HCT116 (cell line): ENCODE measurements around the gene RGCC. TPM values are rescaled to one million over a fixed set of nuclear protein-coding genes. Genes with fewer than 3 reads are reported as not detected.

Source experiments
- ATAC-seq: fragments of 200-7000 bp; cut with Tn5 transposase; 2 replicates; pipeline ENCODE4 v1.9.1; 2020; ENCODE audit warnings: mild to moderate bottlenecking, moderate library complexity
- BruUV-seq: library from RNA; stranded (reverse); fragments of 400-500 nt; replicated peaks from 2 replicates; lab custom pipeline; 2021; lab: Mats Ljungman, UMichigan
- CTCF ChIA-PET: fragments of 300-600 bp; sonication (Branson Sonifier 250); formaldehyde crosslinking; loops from one replicate; lab custom pipeline; 2021; ENCODE audit warnings: antibody characterized with exemption; lab: Charles Lee
- POLR2A ChIA-PET: fragments of 300-600, 350-600 bp; sonication (Branson Sonifier 250); formaldehyde crosslinking; loops from one replicate; lab custom pipeline; 2021; ENCODE audit warnings: antibody characterized with exemption; lab: Charles Lee
- RAD21 ChIA-PET, 2 experiments: fragments of 300-600 bp; sonication (Branson Sonifier 250); formaldehyde crosslinking; loops; one replicate each; lab custom pipeline; 2023; ENCODE audit warnings: low total read pairs in 2 of 2; ENCODE audit not compliant: uncharacterized antibody in 2 of 2, unreplicated experiment in 2 of 2, low non-redundant PET in 1 of 2; lab: Charles Lee
- DNase-seq: peaks from one replicate; pipeline ENCODE4 v3.0.0-alpha.2; 2010; ENCODE audit warnings: low read depth, low spot score
- H2AFZ ChIP-seq: fragments of 200-600 bp; shearing (Covaris generic), sonication (generic); 2 replicates; pipeline ENCODE4 v1.6.1; 2017; ENCODE audit warnings: low read depth, mixed run types, mixed read lengths, antibody characterized with exemption, low read length; ENCODE audit not compliant: poor library complexity, severe bottlenecking
- H3K27ac ChIP-seq: 2 replicates; pipeline ENCODE4 v1.5.1; 2012; ENCODE audit warnings: low read depth, low read length
- H3K27me3 ChIP-seq: fragments of 200-600 bp; sonication (generic); 2 replicates; pipeline ENCODE4 v1.6.1; 2016; ENCODE audit warnings: mixed run types, low read length, mixed read lengths; ENCODE audit not compliant: insufficient read depth
- H3K36me3 ChIP-seq, 2 experiments: fragments of 200-500 bp in 1 of 2; fragments of 200-600 bp in 1 of 2; sonication (Bioruptor generic) in 1 of 2; sonication (generic) in 1 of 2; 2 replicates each; pipeline versions ENCODE4 v1.5.1 to v1.6.1; 2014 to 2016; ENCODE audit warnings: low read length in 2 of 2, inconsistent platforms in 1 of 2, mixed read lengths in 1 of 2, mixed run types in 1 of 2; ENCODE audit not compliant: insufficient read depth in 2 of 2, control insufficient read depth in 1 of 2
- H3K4me1 ChIP-seq, 2 experiments: fragments of 200-600 bp in 1 of 2; sonication (generic) in 1 of 2; 2 replicates each; pipeline versions ENCODE4 v1.5.1 to v1.6.1; 2012 to 2017; ENCODE audit warnings: low read length in 2 of 2, inconsistent platforms in 1 of 2, mild to moderate bottlenecking in 1 of 2, mixed read lengths in 1 of 2, mixed run types in 1 of 2, moderate library complexity in 1 of 2; ENCODE audit not compliant: insufficient read depth in 2 of 2, control insufficient read depth in 1 of 2
- H3K4me2 ChIP-seq: fragments of 200-600 bp; sonication (generic); 2 replicates; pipeline ENCODE4 v1.6.1; 2017; ENCODE audit warnings: mixed run types, low read length, mixed read lengths
- H3K4me3 ChIP-seq, 2 experiments: fragments of 200-600 bp in 1 of 2; sonication (generic) in 1 of 2; replicated peaks in 1 of 2; 2 replicates each; pipeline ENCODE4 v1.5.1; 2011 to 2016; ENCODE audit warnings: low read length in 2 of 2, control low read depth in 1 of 2, low read depth in 1 of 2, mild to moderate bottlenecking in 1 of 2, mixed read lengths in 1 of 2, mixed run types in 1 of 2
- H3K79me2 ChIP-seq: fragments of 200-600 bp; sonication (generic); 2 replicates; pipeline ENCODE4 v1.6.1; 2017; ENCODE audit warnings: mild to moderate bottlenecking, mixed run types, low read length, moderate library complexity, mixed read lengths; ENCODE audit not compliant: insufficient read depth
- H3K9ac ChIP-seq: fragments of 200-600 bp; sonication (generic); 2 replicates; pipeline ENCODE4 v1.6.1; 2016; ENCODE audit warnings: low read length, mixed read lengths
- H3K9me2 ChIP-seq: fragments of 200-600 bp; sonication (generic), shearing (Covaris generic); 2 replicates; pipeline ENCODE4 v1.6.1; 2017; ENCODE audit warnings: mixed run types, mild to moderate bottlenecking, moderate library complexity; ENCODE audit not compliant: insufficient read depth
- H3K9me3 ChIP-seq, 2 experiments: fragments of 200-500 bp in 1 of 2; fragments of 200-600 bp in 1 of 2; sonication (Bioruptor generic) in 1 of 2; sonication (generic) in 1 of 2; 2 replicates each; pipeline ENCODE4 v1.6.1; 2014 to 2017; ENCODE audit warnings: low read length in 2 of 2, mixed read lengths in 2 of 2, inconsistent platforms in 1 of 2, low read depth in 1 of 2, mild to moderate bottlenecking in 1 of 2, mixed run types in 1 of 2, moderate library complexity in 1 of 2; ENCODE audit not compliant: control insufficient read depth in 1 of 2, insufficient read depth in 1 of 2
- H4K20me1 ChIP-seq: fragments of 200-600 bp; sonication (generic), shearing (Covaris generic); 2 replicates; pipeline ENCODE4 v1.6.1; 2017; ENCODE audit warnings: mixed run types, mild to moderate bottlenecking, moderate library complexity; ENCODE audit not compliant: insufficient read depth
- EGR1 ChIP-seq: IDR thresholded peaks from 2 replicates; pipeline ENCODE4 v1.6.1; 2012; ENCODE audit warnings: low read depth
- ELF1 ChIP-seq: IDR thresholded peaks from 2 replicates; pipeline ENCODE4 v1.6.1; 2012; ENCODE audit warnings: low read depth, borderline replicate concordance
- EZH2phosphoT487 ChIP-seq: fragments of 200-600 bp; IDR thresholded peaks from 2 replicates; pipeline ENCODE4 v1.6.1; 2018; ENCODE audit warnings: antibody characterized with exemption, borderline replicate concordance
- FOSL1 ChIP-seq: IDR thresholded peaks from 2 replicates; pipeline ENCODE4 v1.6.1; 2012; ENCODE audit warnings: low read depth
- JUND ChIP-seq: IDR thresholded peaks from 2 replicates; pipeline ENCODE4 v1.6.1; 2012
- POLR2A ChIP-seq: IDR thresholded peaks from 2 replicates; pipeline ENCODE4 v1.7.0; 2011; ENCODE audit warnings: borderline replicate concordance; ENCODE audit not compliant: insufficient read depth, insufficient read length; ENCODE audit errors: extremely low read depth
- POLR2AphosphoS5 ChIP-seq: IDR thresholded peaks from 2 replicates; pipeline ENCODE4 v1.6.1; 2011; ENCODE audit warnings: mild to moderate bottlenecking, low read depth, low read length, moderate library complexity
- SIN3A ChIP-seq: IDR thresholded peaks from 2 replicates; pipeline ENCODE4 v1.6.1; 2012; ENCODE audit warnings: low read depth
- TCF7L2 ChIP-seq: IDR thresholded peaks from 2 replicates; pipeline ENCODE4 v1.7.0; 2011; ENCODE audit warnings: borderline replicate concordance, inconsistent platforms; ENCODE audit not compliant: insufficient read depth, insufficient read length; ENCODE audit errors: extremely low read depth
- ZNF274 ChIP-seq: fragments of 200-500 bp; sonication (Bioruptor generic); IDR thresholded peaks from 2 replicates; pipeline ENCODE4 v1.6.1; 2014; ENCODE audit warnings: mild to moderate bottlenecking, low read depth, low read length, inconsistent platforms
- intact Hi-C: fragments of 100-400 bp; cut with micrococcal nuclease; formaldehyde crosslinking; loops from 2 replicates; pipeline ENCODE4 v1.10.0; 2022
- total RNA-seq: library from RNA; stranded (reverse); gene quantifications from one replicate; pipeline ENCODE4 v1.2.1, GENCODE V29; 2021; ENCODE audit not compliant: unreplicated experiment
- TF ChIP-seq, protein P1 (sequence below): IDR thresholded peaks from 2 replicates; pipeline ENCODE4 v1.6.1; 2012; ENCODE audit warnings: low read depth
- TF ChIP-seq, protein P2 (sequence below), 3 experiments: fragments of 200-600 bp in 1 of 3; sonication (generic) in 1 of 3; IDR thresholded peaks in 2 of 3; conservative IDR thresholded peaks in 1 of 3; 2 replicates each; pipeline ENCODE4 v1.5.1; 2012 to 2017; ENCODE audit warnings: low read depth in 2 of 3, low read length in 2 of 3, antibody characterized with exemption in 1 of 3, borderline replicate concordance in 1 of 3, control low read depth in 1 of 3, mild to moderate bottlenecking in 1 of 3, mixed read lengths in 1 of 3, mixed run types in 1 of 3, moderate library complexity in 1 of 3; ENCODE audit not compliant: insufficient read depth in 1 of 3
- TF ChIP-seq, protein P3 (sequence below): IDR thresholded peaks from 2 replicates; pipeline ENCODE4 v1.6.1; 2012
- TF ChIP-seq, protein P4 (sequence below): IDR thresholded peaks from 2 replicates; pipeline ENCODE4 v1.6.1; 2011; ENCODE audit warnings: mild to moderate bottlenecking, low read length, moderate library complexity; ENCODE audit not compliant: insufficient replicate concordance; ENCODE audit errors: extremely low read depth

RGCC gene
- total RNA-seq, 1 experiment from 2014 or later: 3.2 TPM

DNA sequence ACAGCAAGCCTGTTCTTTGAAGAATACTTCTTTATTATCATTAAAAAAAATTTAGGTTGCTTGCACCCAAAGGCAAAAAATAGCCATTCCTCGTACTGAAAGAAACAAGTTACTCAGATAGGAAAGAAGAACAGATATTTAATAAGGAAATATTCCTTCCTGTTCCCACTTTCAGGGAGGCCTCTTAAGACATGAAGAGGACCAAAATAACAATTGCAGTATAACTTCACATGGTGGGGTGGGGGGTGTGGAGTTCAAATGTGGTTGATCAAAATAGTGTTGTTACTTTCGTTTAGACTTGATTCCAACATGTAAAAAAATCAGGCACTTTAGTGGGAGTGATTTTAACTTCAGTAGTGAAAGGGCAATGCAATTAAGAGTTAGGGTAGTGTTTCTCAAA is 3.6 kb downstream of the RGCC start:
- BruUV-seq: no TSS peak
- Histone ChIP-seq H3K79me2 (no peaks in the 10 kb centered on the region), H3K9ac (no peak overlapping the region), H3K27me3 (no peaks in the 10 kb centered on the region), H3K27ac (no peak overlapping the region), H3K4me1 (peaks cover 11 to 30% of the 10 kb centered on the region in 2 experiments), H2AFZ (no peak overlapping the region), H3K9me3 (no peaks in the 10 kb centered on the region), H4K20me1 (no peaks in the 10 kb centered on the region), H3K4me3 (no peak overlapping the region), H3K36me3 (no peaks in the 10 kb centered on the region), H3K9me2 (no peaks in the 10 kb centered on the region), H3K4me2 (no peak overlapping the region)
- ATAC-seq: no peak
- ChIA-PET POLR2A (no interaction called here), CTCF (interaction anchor here (0.9 kb wide), 1 partner anchor 156 kb away, joined by 3 read pairs; no protein-coding TSS in a partner anchor), RAD21 (no interaction called here)
- TF ChIP-seq FOSL1: no peak
- TF ChIP-seq EZH2phosphoT487: no peak
- no peak for TF ChIP-seq SIN3A
- no peak for TF ChIP-seq JUND
- TF ChIP-seq, protein P1, sequence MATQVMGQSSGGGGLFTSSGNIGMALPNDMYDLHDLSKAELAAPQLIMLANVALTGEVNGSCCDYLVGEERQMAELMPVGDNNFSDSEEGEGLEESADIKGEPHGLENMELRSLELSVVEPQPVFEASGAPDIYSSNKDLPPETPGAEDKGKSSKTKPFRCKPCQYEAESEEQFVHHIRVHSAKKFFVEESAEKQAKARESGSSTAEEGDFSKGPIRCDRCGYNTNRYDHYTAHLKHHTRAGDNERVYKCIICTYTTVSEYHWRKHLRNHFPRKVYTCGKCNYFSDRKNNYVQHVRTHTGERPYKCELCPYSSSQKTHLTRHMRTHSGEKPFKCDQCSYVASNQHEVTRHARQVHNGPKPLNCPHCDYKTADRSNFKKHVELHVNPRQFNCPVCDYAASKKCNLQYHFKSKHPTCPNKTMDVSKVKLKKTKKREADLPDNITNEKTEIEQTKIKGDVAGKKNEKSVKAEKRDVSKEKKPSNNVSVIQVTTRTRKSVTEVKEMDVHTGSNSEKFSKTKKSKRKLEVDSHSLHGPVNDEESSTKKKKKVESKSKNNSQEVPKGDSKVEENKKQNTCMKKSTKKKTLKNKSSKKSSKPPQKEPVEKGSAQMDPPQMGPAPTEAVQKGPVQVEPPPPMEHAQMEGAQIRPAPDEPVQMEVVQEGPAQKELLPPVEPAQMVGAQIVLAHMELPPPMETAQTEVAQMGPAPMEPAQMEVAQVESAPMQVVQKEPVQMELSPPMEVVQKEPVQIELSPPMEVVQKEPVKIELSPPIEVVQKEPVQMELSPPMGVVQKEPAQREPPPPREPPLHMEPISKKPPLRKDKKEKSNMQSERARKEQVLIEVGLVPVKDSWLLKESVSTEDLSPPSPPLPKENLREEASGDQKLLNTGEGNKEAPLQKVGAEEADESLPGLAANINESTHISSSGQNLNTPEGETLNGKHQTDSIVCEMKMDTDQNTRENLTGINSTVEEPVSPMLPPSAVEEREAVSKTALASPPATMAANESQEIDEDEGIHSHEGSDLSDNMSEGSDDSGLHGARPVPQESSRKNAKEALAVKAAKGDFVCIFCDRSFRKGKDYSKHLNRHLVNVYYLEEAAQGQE: no peak
- TF ChIP-seq, protein P2, sequence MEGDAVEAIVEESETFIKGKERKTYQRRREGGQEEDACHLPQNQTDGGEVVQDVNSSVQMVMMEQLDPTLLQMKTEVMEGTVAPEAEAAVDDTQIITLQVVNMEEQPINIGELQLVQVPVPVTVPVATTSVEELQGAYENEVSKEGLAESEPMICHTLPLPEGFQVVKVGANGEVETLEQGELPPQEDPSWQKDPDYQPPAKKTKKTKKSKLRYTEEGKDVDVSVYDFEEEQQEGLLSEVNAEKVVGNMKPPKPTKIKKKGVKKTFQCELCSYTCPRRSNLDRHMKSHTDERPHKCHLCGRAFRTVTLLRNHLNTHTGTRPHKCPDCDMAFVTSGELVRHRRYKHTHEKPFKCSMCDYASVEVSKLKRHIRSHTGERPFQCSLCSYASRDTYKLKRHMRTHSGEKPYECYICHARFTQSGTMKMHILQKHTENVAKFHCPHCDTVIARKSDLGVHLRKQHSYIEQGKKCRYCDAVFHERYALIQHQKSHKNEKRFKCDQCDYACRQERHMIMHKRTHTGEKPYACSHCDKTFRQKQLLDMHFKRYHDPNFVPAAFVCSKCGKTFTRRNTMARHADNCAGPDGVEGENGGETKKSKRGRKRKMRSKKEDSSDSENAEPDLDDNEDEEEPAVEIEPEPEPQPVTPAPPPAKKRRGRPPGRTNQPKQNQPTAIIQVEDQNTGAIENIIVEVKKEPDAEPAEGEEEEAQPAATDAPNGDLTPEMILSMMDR (IDR thresholded peaks at IDR 0.05 in 2 of 3, conservative IDR thresholded peaks at IDR 0.05 in 1 of 3; ENCODE audit: borderline replicate concordance in 1 of 3, insufficient read depth in 1 of 3, low read depth in 2 of 3, low read length in 2 of 3): no peak
- TF ChIP-seq ELF1: no peak
- TF ChIP-seq, protein P3, sequence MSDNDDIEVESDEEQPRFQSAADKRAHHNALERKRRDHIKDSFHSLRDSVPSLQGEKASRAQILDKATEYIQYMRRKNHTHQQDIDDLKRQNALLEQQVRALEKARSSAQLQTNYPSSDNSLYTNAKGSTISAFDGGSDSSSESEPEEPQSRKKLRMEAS: no peak
- TF ChIP-seq EGR1: no peak
- no peak for TF ChIP-seq ZNF274
- TF ChIP-seq, protein P4, sequence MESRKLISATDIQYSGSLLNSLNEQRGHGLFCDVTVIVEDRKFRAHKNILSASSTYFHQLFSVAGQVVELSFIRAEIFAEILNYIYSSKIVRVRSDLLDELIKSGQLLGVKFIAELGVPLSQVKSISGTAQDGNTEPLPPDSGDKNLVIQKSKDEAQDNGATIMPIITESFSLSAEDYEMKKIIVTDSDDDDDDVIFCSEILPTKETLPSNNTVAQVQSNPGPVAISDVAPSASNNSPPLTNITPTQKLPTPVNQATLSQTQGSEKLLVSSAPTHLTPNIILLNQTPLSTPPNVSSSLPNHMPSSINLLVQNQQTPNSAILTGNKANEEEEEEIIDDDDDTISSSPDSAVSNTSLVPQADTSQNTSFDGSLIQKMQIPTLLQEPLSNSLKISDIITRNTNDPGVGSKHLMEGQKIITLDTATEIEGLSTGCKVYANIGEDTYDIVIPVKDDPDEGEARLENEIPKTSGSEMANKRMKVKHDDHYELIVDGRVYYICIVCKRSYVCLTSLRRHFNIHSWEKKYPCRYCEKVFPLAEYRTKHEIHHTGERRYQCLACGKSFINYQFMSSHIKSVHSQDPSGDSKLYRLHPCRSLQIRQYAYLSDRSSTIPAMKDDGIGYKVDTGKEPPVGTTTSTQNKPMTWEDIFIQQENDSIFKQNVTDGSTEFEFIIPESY: no peak
- TF ChIP-seq POLR2AphosphoS5: no peak
- TF ChIP-seq TCF7L2: no peak
- TF ChIP-seq POLR2A: no peak
- DNase-seq: no peak
- intact Hi-C loops: no loop called here
